GM18508 (cell line): ENCODE data around the gene TPST1.
"Not testable (repeated sequence)": the region's sequence is repeated elsewhere in the genome, so short reads cannot be mapped to it uniquely, and the experiment has no call there.

ENCODE experiments used
- ATAC-seq: cut with Tn5 transposase; IDR thresholded peaks from one replicate; pipeline ENCODE4 v1.9.1; 2021; ENCODE audit warnings: moderate number of reproducible peaks; ENCODE audit not compliant: insufficient read depth, unreplicated experiment

The TPST1 gene

DNA sequence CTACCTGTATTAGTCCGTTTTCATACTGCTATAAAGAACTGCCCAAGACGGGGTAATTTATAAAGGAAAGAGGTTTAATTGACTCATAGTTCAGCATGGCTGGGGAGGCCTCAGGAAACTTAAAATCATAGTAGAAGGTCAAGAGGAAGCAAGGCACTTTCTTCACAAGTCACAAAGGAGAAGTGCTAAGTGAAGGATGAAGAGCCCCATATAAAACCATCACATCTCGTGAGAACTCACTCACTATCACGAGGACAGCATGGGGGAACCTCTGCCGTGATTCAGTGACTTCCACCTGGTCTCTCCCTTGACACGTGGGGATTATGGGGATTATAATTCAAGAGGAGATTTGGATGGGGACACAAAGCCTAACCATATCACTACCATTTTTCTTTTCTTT lies 119.9 kb downstream of the TPST1 start:
- not testable (repeated sequence) for ATAC-seq

DNA sequence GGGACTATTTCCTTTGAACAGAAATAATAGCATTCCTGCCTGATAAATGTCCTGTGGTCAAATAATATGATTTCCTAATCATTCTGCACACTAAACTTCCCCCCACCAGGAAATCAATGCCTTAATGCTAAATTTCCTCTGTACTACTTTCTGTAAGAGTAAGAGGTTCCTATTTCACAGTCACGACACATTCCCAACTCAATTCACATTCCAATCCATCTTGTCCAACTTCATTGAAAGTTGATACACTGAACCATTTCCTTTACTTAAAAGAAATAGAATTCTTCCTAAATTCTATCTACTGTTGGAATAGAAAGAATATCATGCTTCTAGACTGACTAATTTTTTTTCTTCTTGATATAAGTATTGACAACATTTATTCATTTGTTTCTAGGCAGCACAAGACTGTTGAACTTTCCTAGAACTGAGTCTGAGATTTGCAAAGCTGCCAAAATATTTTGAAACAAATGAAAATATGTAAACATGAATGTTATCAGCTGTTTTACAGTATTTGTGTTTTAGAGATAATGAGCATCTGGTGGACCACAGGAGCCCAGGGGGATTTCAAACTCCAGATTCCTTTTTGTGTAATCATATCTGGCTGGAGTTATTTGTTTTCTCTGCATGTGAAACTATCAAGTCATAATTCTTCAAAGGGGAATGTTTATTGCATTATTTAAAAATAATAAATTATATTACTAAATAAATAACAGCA lies 121.5 kb downstream of the TPST1 start:
- ATAC-seq = no peak

DNA sequence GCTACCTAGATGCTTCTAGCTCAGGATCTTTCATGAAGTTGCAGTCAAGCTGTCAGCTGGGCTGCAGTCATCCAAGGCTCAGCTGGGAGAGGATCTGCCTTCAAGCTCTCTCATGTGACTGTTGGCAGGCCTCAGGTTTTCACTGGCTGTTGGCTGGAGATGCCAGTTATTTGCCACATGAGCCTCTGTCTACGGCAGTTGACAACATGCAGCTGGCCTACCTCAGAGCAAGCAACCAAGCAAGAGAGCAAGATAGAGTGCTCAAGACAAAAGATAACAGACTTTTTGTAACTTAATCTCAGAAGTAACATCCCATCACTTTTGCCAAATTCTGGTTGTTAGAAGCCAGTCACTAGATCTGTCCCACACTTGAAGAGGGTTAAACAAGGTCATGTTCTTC lies 125.8 kb downstream of the TPST1 start:
- ATAC-seq = no peak

DNA sequence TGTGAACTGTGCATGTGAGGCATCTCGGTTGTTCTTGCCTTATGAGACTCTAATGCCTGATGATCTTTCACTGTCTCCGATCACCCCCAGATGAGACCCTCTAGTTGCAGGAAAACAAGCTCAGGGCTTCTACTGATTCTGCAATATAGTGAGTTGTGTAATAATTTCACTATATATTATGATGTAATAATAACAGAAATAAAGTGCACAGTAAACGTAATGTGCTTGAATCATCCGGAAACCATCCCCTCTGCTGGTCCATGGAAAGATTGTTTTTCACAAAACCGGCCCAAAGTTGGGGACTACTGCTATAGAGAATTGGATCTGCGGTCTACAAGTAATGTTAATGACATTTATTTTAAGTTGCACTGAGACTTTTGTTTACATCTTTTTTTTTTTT lies 126.7 kb downstream of the TPST1 start:
- ATAC-seq = no peak

DNA sequence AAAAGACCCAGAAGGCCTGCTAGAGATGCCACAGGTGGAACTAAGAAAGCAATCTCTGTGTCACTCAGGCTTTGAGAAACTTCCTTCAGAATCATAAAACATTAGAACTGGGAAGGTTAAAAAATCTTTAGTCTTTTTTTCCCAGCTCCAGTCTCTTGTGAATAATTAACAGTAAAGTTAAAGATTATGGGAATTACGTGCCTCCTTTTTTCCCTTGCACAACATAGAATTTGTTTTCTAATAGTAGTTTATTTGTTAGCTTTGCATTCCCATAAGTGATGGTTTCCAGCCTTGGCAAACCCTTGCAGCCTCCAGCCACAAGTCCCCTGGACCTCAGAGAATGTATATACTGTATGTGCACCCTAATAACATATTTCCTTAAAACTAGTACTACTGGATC lies 128.3 kb downstream of the TPST1 start:
- ATAC-seq = no peak

DNA sequence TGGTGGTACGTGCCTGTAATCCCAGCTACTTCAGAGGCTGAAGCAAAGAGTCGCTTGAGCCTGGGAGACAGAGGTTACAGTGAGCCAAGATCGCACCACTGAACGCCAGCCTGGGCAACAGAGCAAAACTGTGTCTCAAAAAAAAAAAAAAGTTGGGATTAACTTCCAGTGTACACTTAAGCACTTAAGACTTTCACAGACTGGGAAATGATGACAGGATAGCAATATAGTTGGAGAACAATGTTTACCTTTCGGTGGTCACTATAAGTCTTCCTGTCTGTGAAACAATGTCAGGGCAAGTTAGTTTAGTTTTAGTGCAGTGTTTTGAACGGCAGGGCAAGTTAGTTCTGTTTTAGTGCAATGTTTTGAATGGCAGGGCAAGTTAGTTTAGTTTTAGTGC lies 130.2 kb downstream of the TPST1 start:
- ATAC-seq = no peak

DNA sequence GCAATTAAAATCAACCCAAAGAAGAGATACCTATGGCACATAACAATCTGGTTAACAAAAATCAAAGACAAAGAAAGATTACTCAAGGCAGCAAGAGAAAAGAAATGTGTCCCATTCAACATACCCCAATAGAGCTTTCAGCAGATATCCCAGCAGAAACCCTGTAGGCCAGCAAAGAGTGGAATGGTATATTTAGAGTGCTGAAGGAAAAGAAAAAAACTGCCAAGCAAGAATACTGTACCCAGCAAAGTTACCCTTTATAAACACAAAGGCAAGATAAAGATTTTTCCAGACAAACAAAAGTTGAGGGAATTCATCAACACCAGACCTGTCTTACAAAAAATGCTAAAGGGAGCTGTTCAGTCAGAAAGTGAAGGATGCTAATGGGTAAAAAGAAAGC lies 131.6 kb downstream of the TPST1 start:
- no peak for ATAC-seq

DNA sequence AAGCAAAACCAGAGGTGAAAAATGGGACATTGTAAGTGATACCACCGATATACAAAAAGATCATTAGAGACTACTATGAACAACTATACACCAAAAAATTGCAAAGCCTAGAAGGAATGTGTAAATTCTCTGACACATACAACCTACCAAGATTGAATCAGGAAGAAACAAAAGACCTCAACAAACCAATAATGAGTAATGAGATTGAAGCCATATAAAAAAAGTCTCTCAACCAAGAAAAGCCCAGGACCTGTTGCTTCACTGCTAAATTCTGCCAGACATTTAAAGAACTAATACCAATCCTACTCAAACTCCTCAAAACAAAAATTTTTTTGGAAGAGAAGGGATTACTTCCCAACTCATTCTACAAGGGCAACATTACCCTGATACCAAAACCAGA lies 134.0 kb downstream of the TPST1 start:
- no peak for ATAC-seq

DNA sequence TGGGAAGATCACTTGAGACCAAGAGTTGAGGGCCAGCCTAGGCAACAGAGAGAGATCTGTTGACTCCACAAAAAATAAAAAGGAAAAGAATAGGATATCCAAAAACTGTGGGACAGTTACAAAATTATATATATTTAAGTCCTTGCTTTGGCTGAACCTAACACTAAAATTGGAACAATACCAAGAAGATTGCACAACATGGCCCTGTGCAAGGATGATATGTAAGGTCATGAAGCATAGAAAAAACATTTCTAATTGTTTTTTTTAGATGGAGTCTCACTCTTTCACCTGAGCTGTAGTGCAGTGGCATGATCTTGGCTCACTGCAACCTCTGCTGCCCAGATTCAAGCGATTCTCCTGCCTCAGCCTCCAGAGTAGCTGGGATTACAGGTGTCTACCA lies 139.0 kb downstream of the TPST1 start:
- no peak for ATAC-seq

DNA sequence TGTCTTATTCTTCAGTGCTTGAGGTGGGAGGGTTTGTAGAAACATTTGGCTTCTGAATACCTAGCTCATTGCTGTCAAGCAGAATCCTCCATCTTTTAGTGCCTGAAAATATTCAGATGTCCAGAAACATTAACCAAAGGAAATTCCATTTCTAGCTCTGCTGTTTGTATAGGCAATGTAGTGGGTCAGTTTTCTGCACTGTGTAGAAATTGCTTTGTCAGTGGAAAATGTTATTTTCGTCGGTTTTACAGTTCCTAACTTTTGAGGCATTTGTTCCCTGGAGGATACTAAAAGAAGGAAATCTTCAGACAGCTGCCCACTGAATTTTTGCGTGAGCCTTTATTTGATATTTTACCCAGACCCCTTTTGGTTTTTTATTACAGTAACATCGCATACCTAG lies 143.4 kb downstream of the TPST1 start:
- no peak for ATAC-seq

DNA sequence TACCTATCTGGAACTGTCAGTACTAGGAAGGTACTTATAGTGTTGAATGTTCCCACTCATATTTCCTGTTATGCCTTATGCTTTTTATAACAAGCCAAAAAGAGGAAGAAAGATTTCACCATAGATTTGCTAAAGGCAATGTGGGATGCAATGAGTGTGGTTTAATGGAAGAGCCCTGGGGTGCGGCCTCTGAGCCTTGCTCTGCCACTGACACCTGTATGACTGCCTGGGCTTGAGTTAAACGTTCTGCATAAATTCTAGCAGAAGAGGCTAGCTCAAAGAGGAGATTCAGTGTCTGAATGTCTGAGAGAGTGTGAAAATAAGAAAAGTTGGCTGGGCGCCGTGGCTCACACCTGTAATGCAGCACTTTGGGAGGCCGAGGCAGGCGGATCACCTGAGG lies 143.8 kb downstream of the TPST1 start:
- no peak for ATAC-seq

DNA sequence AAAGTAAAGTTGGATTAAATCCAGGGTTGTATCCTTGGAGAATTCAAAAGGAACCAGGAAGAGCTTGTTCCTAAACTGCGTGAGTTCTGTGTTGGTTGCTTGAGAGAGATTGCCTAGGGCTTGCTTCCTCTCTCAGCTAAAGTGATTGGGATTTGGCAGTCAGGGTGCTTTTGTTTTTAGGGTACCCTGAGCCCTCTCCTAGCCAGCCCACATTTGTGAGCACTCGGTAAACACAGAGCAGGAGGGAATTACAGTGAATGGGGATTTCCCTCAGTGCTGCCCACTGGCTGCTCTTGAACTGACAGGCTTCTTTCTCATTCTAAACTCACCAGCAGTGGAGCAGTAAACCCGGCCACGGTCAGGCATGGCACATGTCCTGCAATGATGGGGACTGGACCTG lies 146.9 kb downstream of the TPST1 start:
- no peak for ATAC-seq

DNA sequence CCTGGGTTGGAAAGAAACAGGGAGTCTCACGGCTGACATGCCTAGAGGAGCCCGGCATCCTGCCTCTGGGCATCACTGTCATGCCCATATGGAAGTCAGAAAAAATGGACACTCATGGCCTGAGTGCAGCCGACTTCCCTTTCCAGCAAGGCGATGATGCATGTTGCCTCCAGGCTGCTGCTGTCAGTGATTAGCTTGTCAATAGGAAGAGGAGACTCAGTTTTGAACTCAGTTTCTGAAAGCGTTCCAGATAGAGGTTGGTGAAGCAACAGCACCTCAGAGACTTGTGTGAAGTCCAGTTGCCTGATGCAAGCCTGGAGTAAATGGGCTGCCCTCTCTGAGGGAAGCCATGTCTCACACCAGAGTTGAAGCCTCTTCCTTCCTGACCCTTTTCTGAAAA lies 148.4 kb downstream of the TPST1 start:
- no peak for ATAC-seq

DNA sequence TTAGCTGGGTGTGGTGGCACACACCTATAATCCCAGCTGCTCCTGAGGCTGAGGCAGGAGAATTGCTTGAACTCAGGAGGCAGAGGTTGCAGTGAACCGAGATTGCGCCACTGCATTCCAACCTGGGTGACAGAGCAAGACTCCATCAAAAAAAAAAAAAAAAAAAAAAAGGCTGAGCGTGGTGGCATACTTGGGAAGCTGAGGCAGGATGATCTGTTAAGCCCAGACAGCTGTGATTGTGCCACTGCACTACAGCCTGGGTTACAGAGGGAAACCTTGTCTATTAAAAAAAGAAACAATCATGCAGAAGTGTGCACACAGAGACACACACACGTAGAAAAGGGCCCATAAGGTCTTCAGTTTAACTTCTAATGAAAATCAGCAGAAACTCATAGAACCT lies 150.6 kb downstream of the TPST1 start:
- no peak for ATAC-seq

DNA sequence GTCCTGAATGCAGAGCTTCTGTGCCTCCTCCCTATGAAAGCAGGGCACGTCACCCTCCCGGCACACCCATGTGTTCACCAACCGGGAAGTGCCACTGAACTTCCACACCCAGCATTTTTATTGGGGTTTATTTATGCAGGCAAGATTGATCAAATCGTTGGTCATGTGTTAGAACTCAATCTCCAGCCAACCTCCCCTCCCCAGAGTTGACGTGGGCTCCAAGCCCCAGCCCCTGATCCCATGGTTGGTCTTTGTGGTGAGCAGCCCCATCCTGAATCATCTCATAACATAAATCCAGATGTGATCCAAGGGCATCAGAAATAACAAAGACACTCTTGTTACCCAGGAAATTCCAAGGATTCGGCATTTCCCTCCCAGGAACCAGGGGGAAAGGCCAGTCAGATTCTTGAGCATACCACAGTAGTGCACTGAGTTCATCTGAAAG lies 151.2 kb downstream of the TPST1 start:
- ATAC-seq = no peak

DNA sequence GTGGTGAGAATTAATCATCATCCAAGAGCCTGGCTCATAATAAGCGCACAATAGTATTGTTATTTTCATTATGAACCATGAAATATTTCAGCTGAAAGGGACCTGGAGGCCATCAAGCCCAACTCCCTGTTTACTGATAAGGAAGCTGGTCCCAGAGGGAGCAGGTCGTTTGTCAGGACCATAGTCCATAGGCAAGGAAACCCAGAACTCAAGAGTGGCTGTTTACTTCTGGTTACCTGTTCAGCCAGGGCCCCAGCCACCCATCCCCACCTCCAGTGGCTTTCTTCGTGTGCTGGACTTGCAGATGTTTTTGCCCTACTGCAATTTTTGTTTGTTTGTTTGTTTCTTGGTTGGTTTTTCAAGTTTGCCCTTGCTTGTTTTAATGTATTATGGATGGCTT lies 152.0 kb downstream of the TPST1 start:
- ATAC-seq = no peak

DNA sequence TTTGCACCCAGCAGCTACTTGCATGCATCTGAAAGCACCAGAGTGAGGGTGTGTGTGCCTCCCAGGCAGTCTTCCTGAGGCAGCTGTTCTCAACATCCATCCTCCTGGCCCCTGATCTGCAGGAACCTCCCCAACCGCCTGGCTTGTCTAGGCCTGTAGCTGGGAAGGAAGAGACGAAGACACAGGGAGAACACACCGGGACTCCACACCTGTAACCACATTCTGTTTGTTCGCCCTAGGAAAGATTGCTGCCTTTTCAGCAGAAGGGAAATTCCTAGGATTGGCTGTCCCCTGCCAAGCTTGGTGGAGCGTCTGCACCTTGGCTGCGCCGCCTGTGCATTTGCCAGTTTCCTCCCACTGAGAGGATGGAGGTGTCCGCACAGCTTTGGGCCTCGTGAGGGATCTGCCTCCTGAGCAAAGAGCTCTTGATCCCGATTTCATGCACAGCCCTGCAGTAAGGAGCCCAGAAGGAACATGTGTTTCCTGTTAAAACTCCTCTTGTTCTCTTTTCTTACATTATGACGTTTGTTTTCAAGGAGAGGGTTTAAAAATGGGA lies 154.6 kb downstream of the TPST1 start:
- ATAC-seq = no peak

DNA sequence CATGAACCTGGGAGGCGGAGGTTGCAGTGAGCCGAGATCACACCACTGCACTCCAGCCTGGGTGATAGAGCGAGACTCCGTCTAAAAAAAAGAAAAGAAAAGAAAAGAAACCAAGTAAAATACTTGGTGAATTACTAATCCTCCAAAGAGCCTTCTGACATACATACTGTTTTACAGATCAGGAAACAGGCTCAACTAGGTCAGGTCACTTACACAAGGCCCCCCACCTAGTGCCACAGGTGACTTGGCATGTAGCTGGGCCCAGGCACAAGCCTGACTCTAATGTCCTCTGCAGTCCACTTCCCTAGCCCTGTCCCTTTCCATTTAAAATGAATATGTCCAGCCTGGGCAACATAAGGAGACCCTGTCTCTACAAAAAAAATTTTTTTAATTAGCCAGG lies 157.0 kb downstream of the TPST1 start:
- ATAC-seq = no peak

DNA sequence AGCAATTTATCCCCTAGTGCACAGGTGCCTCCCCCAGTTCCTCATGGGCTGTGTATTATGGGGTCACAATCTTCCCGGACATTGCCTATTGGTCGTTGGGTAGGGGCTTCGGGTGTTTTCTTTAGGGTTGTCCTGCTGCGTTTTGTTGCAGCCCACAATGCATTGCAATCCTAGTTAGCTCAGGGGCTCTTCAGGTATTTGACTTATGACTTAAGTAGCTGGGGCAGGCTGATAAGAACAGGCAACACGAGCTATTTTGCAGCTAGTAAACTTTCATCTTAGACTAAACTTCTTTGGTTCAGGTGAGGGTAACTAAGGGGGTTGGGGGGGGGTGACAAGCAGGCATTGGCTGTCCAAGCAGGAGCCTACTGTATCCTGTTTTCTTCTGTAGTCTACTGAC lies 158.5 kb downstream of the TPST1 start:
- no peak for ATAC-seq

DNA sequence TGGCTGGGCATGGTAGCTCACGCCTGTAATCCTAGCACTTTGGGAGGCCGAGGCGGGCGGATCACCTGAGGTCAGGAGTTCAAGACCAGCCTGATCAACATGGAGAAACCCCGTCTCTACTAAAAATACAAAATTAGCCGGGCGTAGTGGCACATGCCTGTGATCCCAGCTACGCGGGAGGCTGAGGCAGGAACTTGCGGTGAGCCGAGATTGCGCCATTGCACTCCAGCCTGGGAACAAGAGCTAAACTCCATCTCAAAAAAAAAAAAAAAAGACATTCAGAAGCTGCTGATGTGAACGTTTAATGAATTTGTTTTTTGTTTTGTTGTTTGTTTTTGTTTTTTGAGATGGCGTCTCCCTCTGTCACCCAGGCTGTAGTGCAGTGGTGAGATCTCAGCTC lies 159.9 kb downstream of the TPST1 start:
- ATAC-seq = not testable (repeated sequence)

DNA sequence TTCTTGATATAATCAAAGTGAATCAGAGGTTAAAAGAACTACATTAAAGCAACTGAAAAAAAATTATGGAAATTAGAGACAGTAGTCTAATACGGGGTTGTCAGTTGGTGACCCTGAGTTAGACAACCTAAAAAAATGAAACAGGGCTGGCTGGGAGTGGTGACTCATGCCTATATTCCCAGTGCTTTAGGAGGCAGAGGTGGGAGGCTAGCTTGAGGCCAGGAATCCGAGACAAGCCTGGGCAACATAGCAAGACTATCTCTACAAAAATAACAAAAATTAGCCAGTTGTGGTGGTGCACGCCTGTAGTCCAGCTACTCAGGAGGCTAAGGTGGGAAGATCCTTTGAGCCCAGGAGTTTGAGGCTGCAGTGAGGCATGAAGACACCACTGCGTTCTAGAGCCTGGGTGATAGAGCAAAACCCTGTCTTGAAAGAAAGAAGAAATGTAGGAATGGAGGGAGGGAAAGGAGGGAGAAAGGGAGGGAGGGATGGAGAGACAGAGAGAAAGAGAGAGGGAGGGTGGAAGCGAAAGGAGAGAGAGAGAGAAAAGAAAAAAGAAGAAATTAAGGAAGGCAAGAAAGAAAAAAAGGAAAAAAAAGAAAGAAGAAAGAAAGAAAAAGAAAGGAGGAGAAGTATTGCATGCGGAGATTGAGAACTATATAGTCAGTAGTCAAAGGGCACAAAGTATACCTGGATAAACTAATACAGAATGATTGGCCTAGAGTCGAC lies 166.1 kb downstream of the TPST1 start:
- no peak for ATAC-seq
